Measurements from ENCODE around the gene SPAST. TPM values are rescaled to one million over a fixed set of nuclear protein-coding genes. Genes with fewer than 3 reads are reported as not detected.

SPAST gene
- total RNA-seq, 1 experiment from 2014 or later = 21.6 TPM

DNA sequence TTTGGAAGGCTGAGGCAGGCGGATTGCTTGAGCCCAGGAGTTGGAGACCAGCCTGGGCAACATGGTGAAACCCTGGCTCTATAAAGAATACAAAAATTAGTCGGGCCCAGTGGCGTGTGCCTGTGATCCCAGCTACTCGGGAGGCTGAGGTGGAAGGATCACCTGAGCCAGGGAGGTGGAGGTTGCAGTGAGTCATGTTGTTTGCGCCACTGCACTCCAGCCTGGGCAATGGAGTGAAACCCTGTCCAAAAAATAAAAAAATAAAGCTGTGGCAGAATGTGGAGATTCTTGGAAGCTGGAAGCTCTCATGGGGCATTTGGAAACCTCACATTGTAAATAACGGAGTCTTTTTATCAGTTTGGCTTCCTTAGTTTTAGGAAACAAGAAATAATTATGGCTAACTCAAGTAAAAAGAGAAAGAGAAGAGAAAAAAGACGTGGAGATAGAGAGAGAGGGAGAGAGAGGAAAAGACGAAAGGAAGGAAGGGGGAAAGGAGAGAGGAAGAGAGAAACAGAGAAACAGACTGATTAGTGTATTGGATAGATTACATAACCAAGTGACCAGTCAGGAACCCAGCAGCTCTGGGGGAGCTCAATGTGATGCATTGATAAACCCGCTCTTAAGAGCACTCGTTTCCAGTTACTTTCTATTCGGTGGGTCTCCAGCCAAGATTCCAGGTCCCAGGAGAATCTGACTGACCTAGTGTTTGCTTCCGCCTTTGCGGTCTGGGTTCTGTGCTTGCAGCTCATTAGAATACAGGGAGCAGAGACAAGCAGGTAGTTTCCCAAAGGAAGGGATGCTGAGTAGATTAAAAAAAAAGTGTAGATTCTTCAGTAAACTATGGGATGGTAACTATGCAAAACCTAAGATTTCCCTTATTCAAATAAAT lies 1.1 kb upstream of the SPAST start:
- Histone ChIP-seq H3K27ac (ENCODE audit: low read length) (0 out of 2 replicates have a peak overlapping the region, but pooled peaks have one; percentile 2), H3K27me3 (ENCODE audit: low read length) (no peaks in the 10 kb centered on the region), H3K9me3 (ENCODE audit: low read length) (no peaks in the 10 kb centered on the region), H4K20me1 (ENCODE audit: low read length) (no peaks in the 10 kb centered on the region), H3K79me2 (ENCODE audit: low read length) (peaks cover 16% of the 10 kb centered on the region), H3K36me3 (ENCODE audit: low read depth, low read length) (no peaks in the 10 kb centered on the region), H3F3A (ENCODE audit: low read length, unreplicated experiment) (no peaks in the 10 kb centered on the region), H3K4me2 (ENCODE audit: low read length) (peak overlapping the region; percentile 79), H3K4me1 (ENCODE audit: insufficient read depth, low read length) (peaks cover 19% of the 10 kb centered on the region), H3K9ac (ENCODE audit: low read length) (peak overlapping the region; percentile 52), H3K4me3 (ENCODE audit: low read length) (peak overlapping the region; percentile 93), H2AFZ (ENCODE audit: low read length) (peak overlapping the region; percentile 73), H3K9me2 (replicated peaks; ENCODE audit: low read length) (no peaks in the 10 kb centered on the region)
- BruUV-seq (replicated peaks) = no TSS peak
- ATAC-seq (peak; percentile 12), DNase-seq (peak; percentile 57)
- TF ChIP-seq, protein P1, sequence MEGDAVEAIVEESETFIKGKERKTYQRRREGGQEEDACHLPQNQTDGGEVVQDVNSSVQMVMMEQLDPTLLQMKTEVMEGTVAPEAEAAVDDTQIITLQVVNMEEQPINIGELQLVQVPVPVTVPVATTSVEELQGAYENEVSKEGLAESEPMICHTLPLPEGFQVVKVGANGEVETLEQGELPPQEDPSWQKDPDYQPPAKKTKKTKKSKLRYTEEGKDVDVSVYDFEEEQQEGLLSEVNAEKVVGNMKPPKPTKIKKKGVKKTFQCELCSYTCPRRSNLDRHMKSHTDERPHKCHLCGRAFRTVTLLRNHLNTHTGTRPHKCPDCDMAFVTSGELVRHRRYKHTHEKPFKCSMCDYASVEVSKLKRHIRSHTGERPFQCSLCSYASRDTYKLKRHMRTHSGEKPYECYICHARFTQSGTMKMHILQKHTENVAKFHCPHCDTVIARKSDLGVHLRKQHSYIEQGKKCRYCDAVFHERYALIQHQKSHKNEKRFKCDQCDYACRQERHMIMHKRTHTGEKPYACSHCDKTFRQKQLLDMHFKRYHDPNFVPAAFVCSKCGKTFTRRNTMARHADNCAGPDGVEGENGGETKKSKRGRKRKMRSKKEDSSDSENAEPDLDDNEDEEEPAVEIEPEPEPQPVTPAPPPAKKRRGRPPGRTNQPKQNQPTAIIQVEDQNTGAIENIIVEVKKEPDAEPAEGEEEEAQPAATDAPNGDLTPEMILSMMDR (conservative IDR thresholded peaks at IDR 0.05; ENCODE audit: low read depth, low read length) = no peak
- TF ChIP-seq EZH2phosphoT487 (IDR thresholded peaks at IDR 0.05; ENCODE audit: borderline replicate concordance, low read length) = no peak
- TF ChIP-seq EZH2 (IDR thresholded peaks at IDR 0.05; ENCODE audit: low read length, unreplicated experiment) = no peak
- intact Hi-C loops (cut with micrococcal nuclease) = loop anchor here (2.0 kb wide), 2 partner anchors 73 to 103 kb away; partner anchors contain the start of gene SLC30A6
- ChIA-PET CTCF (interaction anchor here (1.5 to 1.6 kb wide), 2 partner anchors 23 to 103 kb away, joined by 6 read pairs; partner anchors contain the start of genes DPY30 and SLC30A6), POLR2A (ENCODE audit: unreplicated experiment) (interaction anchor here (0.7 to 2.5 kb wide), 3 partner anchors 23 to 1600 kb away, joined by 3 to 17 read pairs (median 5); partner anchors contain the start of gene DPY30)

DNA sequence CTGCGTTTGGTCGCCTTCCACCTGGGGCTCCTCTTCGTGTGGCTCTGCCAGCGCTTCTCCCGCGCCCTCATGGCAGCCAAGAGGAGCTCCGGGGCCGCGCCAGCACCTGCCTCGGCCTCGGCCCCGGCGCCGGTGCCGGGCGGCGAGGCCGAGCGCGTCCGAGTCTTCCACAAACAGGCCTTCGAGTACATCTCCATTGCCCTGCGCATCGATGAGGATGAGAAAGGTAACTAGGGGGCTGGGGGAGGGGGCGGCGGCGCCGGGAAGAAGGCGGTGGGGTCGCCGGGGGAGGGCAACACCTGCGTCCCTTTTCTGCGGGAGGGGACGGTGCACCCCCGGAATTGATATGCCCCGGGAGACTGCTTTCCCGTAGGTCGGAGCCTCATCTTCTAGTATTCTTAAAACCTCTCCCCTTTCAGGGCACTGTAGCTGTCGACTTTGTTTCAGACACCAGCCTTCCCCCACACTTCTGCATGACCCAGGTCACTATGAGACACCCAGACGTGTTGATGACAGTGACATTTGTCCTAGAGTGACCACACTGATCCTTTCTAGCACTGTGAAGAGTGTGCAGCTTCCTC lies 755 bp downstream of the SPAST start:
- Histone ChIP-seq H3K9ac (ENCODE audit: low read length) (peak overlapping the region; percentile 69), H4K20me1 (ENCODE audit: low read length) (no peaks in the 10 kb centered on the region), H3K79me2 (ENCODE audit: low read length) (peaks cover 16% of the 10 kb centered on the region), H3K9me3 (ENCODE audit: low read length) (no peaks in the 10 kb centered on the region), H3K4me2 (ENCODE audit: low read length) (peak overlapping the region; percentile 98), H2AFZ (ENCODE audit: low read length) (peak overlapping the region; percentile 87), H3K4me1 (ENCODE audit: insufficient read depth, low read length) (peaks cover 19% of the 10 kb centered on the region), H3K9me2 (replicated peaks; ENCODE audit: low read length) (no peaks in the 10 kb centered on the region), H3F3A (ENCODE audit: low read length, unreplicated experiment) (no peaks in the 10 kb centered on the region), H3K27ac (ENCODE audit: low read length) (peak overlapping the region; percentile 48; the same call in 1 of the 2 replicates), H3K27me3 (ENCODE audit: low read length) (no peaks in the 10 kb centered on the region), H3K4me3 (ENCODE audit: low read length) (peak overlapping the region; percentile 93), H3K36me3 (ENCODE audit: low read depth, low read length) (no peaks in the 10 kb centered on the region)
- ChIA-PET POLR2A (ENCODE audit: unreplicated experiment) (interaction anchor here (2.5 kb wide), 1 partner anchor 25 kb away, joined by 17 read pairs; the partner anchor contains the start of gene DPY30), CTCF (interaction anchor here (1.3 to 1.6 kb wide), 2 partner anchors 9 to 24 kb away, joined by 5 to 6 read pairs; partner anchors contain the start of gene DPY30)
- TF ChIP-seq EZH2 (IDR thresholded peaks at IDR 0.05; ENCODE audit: low read length, unreplicated experiment) (no peak), EZH2phosphoT487 (IDR thresholded peaks at IDR 0.05; ENCODE audit: borderline replicate concordance, low read length) (no peak)
- TF ChIP-seq, protein P1 (conservative IDR thresholded peaks at IDR 0.05; ENCODE audit: low read depth, low read length) = no peak
- ATAC-seq = peak; percentile 2; the same call in 1 of the 2 replicates
- BruUV-seq (replicated peaks) = no TSS peak
- intact Hi-C loops (cut with micrococcal nuclease) = no loop called here
- no peak for DNase-seq
